Right lobe of liver (tissue), 6 donors: ENCODE measurements around the gene TENT5C. TPM values are rescaled to one million over a fixed set of nuclear protein-coding genes. Genes with fewer than 3 reads are reported as not detected.
A peak's percentile ranks its signal among the peaks of the same experiment; 100 is the strongest.

Source experiments
- ATAC-seq, 4 donors: fragments of 200-7000 bp; cut with Tn5 transposase; one replicate each; pipeline ENCODE4 v1.9.1; 2020; ENCODE audit warnings: mild to moderate bottlenecking in 4 of 4, moderate library complexity in 4 of 4
- DNase-seq, 3 donors: peaks; one replicate each; pipeline ENCODE4 v3.0.0-alpha.2; 2020
- H3K27ac ChIP-seq, 3 donors: fragments of 200-600 bp; one replicate each; pipeline ENCODE4 v1.8.0; 2022
- H3K27me3 ChIP-seq, 2 donors: fragments of 200-600 bp; one replicate each; pipeline ENCODE4 v1.8.0; 2022
- H3K36me3 ChIP-seq, 4 donors: fragments of 200-600 bp; sonication (generic) in 1 of 4; one replicate each; pipeline versions ENCODE4 v1.5.1 to v1.8.0; 2017 to 2022; ENCODE audit warnings: control low read depth in 1 of 4
- H3K4me1 ChIP-seq, 4 donors: fragments of 200-600 bp; sonication (generic) in 1 of 4; one replicate each; pipeline versions ENCODE4 v1.5.1 to v1.8.0; 2017 to 2022; ENCODE audit warnings: control low read depth in 1 of 4
- H3K4me3 ChIP-seq, 3 donors: fragments of 200-600 bp; one replicate each; pipeline ENCODE4 v1.8.0; 2022
- H3K9me3 ChIP-seq, 4 donors: fragments of 200-600 bp; sonication (generic) in 1 of 4; one replicate each; pipeline versions ENCODE4 v1.5.1 to v1.8.0; 2017 to 2022; ENCODE audit warnings: control low read depth in 1 of 4
- POLR2A ChIP-seq: fragments of 450-650 bp; IDR thresholded peaks from one replicate; pipeline ENCODE4 v1.6.1; 2017; ENCODE audit warnings: antibody characterized with exemption, mild to moderate bottlenecking
- WGBS: methylation state at CpG from one replicate; pipeline ENCODE4 v1.1.6; 2018; ENCODE audit warnings: low coverage, low lambda C conversion rate; ENCODE audit not compliant: insufficient coverage; ENCODE audit errors: missing lambda C conversion rate; 5-methylcytosine and 5-hydroxymethylcytosine counted together
- intact Hi-C, 2 donors: fragments of 100-400 bp; cut with DNase I; formaldehyde crosslinking; loops; one replicate each; pipeline versions ENCODE4 v1.11.2 to v1.14.1; 2022
- total RNA-seq, 6 experiments: library from RNA; depleted of rRNA in 2 of 6; stranded (reverse); fragments of >200 nt in 2 of 6; fragmentation: NEBNext Ultra II Directional in 3 of 6; extraction: Animal tissue kit (Norgen Biotek cat#: 25700) in 3 of 6; gene quantifications; one replicate each; pipeline versions ENCODE4 v1.1.0 to v1.2.4, GENCODE V29; 2016 to 2023
- TF ChIP-seq, protein P1 (sequence below), 4 donors: fragments of 200-600 bp in 3 of 4; fragments of 450-650 bp in 1 of 4; IDR thresholded peaks; one replicate each; pipeline versions ENCODE4 v1.5.1 to v1.8.0; 2016 to 2022; ENCODE audit warnings: antibody characterized with exemption in 4 of 4, mild to moderate bottlenecking in 2 of 4
- donor health status: DM: no; HTN: yes; CAD: no.
- donor health status: DM: no; HTN: no; CAD: no.
- donor health status: DM: no; HTN: no; CAD: no.
- donor health status: DM: no; HTN: yes; CAD: no.
- donor health status: DM: no; HTN: yes; CAD: no.

The TENT5C gene
- total RNA-seq, 6 experiments from 2014 or later = 2.3 to 13.7 (median 3.0) TPM

DNA sequence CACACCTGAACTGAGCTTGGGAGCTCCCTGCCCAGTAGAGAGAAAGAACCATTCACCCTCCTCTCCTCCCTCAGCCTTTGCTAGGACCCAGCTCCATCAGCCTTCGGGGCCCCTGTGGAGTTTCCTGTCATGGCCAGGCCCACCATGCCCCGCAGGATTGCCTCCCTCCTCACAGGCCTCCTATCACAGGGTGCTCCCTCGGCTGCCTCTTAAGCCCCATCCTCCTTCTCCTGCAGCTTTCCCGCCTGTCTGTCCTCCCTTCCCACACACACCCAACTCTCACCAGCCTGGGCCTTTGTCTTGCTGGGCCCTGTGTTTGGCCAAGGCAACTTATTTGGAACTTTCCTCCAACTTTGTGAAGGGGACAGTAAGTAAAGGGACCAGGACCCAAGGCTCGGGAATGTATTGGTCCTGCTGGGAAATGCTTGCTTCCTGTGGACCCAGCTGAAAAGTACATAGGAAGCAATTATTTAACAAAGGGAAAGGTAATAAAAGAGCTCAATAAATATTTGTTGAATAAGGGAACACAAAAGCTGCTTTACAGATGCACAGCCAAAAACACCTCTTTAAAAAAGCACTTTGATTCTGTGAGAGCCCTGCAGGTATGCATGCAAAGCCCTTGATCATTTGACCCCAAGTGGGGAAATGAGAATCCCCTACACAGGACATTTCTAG lies 31.6 kb upstream of the TENT5C start:
- H3K4me3 ChIP-seq = no peak overlapping the region
- WGBS = 87% methylated on average over 5 of the region's 5 CpGs
- H3K27me3 ChIP-seq = no peaks in the 10 kb centered on the region
- H3K4me1 ChIP-seq = no peaks in the 10 kb centered on the region
- no peak for TF ChIP-seq POLR2A
- TF ChIP-seq, protein P1, sequence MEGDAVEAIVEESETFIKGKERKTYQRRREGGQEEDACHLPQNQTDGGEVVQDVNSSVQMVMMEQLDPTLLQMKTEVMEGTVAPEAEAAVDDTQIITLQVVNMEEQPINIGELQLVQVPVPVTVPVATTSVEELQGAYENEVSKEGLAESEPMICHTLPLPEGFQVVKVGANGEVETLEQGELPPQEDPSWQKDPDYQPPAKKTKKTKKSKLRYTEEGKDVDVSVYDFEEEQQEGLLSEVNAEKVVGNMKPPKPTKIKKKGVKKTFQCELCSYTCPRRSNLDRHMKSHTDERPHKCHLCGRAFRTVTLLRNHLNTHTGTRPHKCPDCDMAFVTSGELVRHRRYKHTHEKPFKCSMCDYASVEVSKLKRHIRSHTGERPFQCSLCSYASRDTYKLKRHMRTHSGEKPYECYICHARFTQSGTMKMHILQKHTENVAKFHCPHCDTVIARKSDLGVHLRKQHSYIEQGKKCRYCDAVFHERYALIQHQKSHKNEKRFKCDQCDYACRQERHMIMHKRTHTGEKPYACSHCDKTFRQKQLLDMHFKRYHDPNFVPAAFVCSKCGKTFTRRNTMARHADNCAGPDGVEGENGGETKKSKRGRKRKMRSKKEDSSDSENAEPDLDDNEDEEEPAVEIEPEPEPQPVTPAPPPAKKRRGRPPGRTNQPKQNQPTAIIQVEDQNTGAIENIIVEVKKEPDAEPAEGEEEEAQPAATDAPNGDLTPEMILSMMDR (IDR thresholded peaks at IDR 0.05) = no peak
- ATAC-seq = no peak
- H3K27ac ChIP-seq = no peak overlapping the region
- peak in 1 of 3 donors; percentile 22 for DNase-seq
- intact Hi-C loops = no loop called here
- H3K9me3 ChIP-seq = no peaks in the 10 kb centered on the region
- no peaks in the 10 kb centered on the region for H3K36me3 ChIP-seq

DNA sequence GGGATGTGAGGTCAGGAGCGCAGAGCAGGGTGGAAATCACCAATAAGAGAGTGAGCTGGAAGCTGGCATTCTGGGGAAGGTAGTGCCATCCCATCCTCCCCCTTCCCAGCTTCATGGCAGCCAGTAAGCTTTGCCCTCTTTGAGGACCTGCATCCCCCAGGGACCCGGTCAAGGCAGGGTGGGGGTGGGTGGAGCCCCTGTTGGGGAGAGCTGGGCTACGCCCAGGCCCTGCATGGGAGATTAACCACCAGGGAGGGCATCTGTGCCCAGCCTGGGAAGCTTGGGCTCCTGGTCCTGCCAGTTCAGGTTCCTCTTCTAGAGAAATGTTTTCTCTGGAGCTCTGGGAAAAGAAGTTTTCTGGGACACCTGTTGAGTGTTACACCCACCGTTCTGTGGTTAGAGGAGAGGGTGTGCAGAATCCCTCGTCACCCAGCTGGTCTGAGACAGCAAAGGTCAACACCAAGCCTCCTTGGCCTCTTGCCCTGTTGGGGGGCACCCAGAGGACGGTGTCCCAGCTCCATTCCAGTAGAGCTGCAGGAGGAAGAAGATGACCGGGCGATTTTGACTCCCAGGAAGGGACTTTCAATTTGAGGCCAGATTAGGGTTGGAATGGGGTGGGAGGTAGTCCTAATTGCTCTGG lies 30.1 kb upstream of the TENT5C start:
- Histone ChIP-seq H3K27me3 (no peaks in the 10 kb centered on the region), H3K9me3 (no peaks in the 10 kb centered on the region), H3K4me1 (no peaks in the 10 kb centered on the region), H3K27ac (no peak overlapping the region), H3K4me3 (no peak overlapping the region), H3K36me3 (no peaks in the 10 kb centered on the region)
- peak in 1 of 3 donors; percentile 23 for DNase-seq
- WGBS = 77% methylated on average over 7 of the region's 8 CpGs
- TF ChIP-seq, protein P1 (IDR thresholded peaks at IDR 0.05) = no peak
- TF ChIP-seq POLR2A = no peak
- ATAC-seq = no peak
- intact Hi-C loops = no loop called here

DNA sequence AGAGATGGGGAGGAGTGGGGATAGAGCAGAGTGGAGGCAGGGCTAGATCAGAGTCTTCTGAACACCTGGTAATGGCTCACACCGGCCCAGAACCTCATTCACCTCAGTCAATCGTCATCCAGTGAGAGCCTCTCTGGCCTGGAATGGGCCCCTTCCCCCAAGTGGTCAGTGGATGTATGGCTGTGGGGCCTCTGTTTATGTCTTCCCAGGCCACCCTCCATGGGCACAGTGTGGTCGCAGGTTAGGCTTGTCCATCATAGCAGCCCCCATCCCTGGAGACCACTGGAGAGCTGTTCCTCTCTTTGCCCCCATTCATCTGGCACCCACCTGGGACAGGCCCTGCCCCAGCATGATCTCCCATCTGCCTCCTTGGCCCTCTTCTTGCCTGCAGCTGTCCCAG lies 29.6 kb upstream of the TENT5C start:
- Histone ChIP-seq H3K27me3 (no peaks in the 10 kb centered on the region), H3K27ac (no peak overlapping the region), H3K36me3 (no peaks in the 10 kb centered on the region), H3K4me1 (no peaks in the 10 kb centered on the region), H3K4me3 (no peak overlapping the region), H3K9me3 (no peaks in the 10 kb centered on the region)
- ATAC-seq (no peak), DNase-seq (peak in 1 of 3 donors; percentile 25)
- TF ChIP-seq, protein P1 (IDR thresholded peaks at IDR 0.05) = no peak
- TF ChIP-seq POLR2A = no peak
- WGBS = 100% methylated on average over 1 of the region's 3 CpGs
- intact Hi-C loops = no loop called here

DNA sequence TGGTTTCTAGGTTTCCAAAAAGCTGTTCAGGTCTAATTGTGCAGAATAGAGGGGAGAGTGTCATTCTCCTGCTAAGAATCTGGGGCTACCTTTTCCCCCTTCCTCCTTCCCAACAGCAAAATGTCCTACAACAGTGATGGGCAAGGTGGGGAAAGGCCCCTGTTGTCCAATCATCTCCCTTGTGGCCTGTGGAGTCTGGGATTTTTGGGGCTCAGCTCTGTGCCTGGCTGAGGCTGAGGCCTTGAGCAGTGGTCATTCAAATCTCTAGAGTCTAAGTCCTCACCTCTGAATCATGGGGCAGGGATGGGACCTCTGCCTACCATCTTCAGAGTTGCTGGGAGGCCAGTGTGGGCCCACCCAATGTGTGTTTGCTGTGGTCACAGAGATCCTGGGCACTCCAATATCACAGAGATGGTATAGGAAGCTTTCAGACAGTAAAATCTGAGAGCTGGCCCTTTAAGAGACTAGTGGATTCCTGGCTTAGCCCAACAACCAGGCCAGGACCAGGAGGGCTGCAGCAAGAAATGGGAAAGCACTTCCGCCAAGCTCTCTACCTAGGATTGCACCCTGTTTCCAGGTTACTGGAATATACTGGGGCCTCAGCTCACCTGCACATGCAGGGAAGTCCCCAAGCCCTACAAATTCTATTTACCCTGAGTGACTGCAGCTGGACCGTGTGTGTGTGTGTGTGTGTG lies 28.5 kb upstream of the TENT5C start:
- DNase-seq (no peak), ATAC-seq (no peak)
- H3K4me1 ChIP-seq = no peaks in the 10 kb centered on the region
- H3K27me3 ChIP-seq = no peaks in the 10 kb centered on the region
- whole genome bisulfite sequencing = 60% methylated on average over 1 of the region's 2 CpGs
- no peak for TF ChIP-seq POLR2A
- TF ChIP-seq, protein P1 (IDR thresholded peaks at IDR 0.05) = no peak
- H3K4me3 ChIP-seq = no peak overlapping the region
- H3K9me3 ChIP-seq = no peaks in the 10 kb centered on the region
- no peaks in the 10 kb centered on the region for H3K36me3 ChIP-seq
- intact Hi-C loops = no loop called here
- no peak overlapping the region for H3K27ac ChIP-seq
